Astrocyte of the spinal cord (primary cell): ENCODE data around the gene EIPR1.

Experiments used
- DNase-seq: peaks from one replicate; pipeline ENCODE4 v3.0.0; 2011; ENCODE audit warnings: low read depth, low spot score
- H3K4me3 ChIP-seq: 2 replicates; pipeline ENCODE4 v1.5.1; 2011; ENCODE audit warnings: low read depth, mild to moderate bottlenecking, low read length, moderate library complexity
- in situ Hi-C: cut with HindIII; loops from 2 replicates; pipeline ENCODE4 v1.10.0; 2017; ENCODE audit warnings: low sequenced_read_pairs
- TF ChIP-seq, protein P1 (sequence below): IDR thresholded peaks from 2 replicates; pipeline ENCODE4 v1.5.1; 2012; ENCODE audit warnings: low read depth, mild to moderate bottlenecking, low read length, inconsistent platforms

The EIPR1 gene

DNA sequence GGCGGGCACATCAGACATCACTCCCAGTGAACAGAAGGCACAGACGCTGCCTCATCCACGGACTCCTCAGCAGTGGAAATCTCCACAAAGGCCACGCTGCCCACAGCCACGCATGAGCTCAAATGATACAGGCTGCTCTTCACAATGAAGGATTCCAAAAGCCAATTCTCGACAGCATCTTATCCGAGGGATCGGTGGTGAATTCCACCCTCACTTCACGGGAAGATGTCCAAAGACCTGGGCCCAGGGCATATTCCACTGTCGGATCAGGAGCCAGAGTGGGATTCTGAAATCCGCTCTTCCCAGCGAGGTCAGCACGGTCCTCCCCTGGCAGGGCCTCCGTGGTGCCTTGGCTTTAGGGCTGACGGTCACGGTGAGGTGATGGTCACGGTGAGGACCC is 55.8 kb downstream of the EIPR1 start:
- in situ Hi-C loops, result no loop called here
- TF ChIP-seq, protein P1, sequence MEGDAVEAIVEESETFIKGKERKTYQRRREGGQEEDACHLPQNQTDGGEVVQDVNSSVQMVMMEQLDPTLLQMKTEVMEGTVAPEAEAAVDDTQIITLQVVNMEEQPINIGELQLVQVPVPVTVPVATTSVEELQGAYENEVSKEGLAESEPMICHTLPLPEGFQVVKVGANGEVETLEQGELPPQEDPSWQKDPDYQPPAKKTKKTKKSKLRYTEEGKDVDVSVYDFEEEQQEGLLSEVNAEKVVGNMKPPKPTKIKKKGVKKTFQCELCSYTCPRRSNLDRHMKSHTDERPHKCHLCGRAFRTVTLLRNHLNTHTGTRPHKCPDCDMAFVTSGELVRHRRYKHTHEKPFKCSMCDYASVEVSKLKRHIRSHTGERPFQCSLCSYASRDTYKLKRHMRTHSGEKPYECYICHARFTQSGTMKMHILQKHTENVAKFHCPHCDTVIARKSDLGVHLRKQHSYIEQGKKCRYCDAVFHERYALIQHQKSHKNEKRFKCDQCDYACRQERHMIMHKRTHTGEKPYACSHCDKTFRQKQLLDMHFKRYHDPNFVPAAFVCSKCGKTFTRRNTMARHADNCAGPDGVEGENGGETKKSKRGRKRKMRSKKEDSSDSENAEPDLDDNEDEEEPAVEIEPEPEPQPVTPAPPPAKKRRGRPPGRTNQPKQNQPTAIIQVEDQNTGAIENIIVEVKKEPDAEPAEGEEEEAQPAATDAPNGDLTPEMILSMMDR, result no peak
- DNase-seq, result no peak
- no peak overlapping the region for H3K4me3 ChIP-seq

DNA sequence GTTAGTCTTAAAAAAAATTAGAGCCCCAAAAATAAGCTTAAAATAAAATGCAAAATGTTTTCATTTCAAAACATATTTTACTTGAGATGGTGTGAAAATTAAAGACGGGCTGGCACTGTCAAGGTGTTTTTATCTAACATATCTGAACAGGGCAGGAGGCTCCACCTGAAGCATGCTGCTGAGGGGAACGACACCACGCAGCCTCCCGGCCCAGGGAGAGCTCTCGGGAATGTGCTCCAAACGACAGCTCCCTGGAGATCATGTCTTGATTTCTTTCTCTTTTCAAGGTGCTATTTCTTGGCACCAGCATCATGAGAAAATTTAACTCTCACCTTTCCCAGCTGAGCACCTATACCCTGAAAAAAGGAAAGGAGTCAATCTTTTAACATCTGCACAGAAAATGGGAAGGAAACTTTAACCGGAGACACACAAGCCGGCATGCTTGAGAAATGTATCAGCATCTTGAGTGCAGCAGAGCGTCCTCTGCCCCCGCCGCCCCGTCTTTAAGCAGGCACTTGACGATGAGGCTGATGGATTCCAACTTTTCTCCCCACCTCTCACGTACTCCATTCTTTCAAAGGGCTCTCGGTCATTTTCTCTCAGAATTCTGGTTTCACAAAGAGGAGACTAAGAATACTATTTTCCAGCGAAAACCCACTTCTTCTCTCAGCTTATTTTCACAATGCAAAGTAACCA is 56.6 kb downstream of the EIPR1 start:
- in situ Hi-C loops, result no loop called here
- no peak overlapping the region for H3K4me3 ChIP-seq
- no peak for DNase-seq
- TF ChIP-seq, protein P1, result no peak

DNA sequence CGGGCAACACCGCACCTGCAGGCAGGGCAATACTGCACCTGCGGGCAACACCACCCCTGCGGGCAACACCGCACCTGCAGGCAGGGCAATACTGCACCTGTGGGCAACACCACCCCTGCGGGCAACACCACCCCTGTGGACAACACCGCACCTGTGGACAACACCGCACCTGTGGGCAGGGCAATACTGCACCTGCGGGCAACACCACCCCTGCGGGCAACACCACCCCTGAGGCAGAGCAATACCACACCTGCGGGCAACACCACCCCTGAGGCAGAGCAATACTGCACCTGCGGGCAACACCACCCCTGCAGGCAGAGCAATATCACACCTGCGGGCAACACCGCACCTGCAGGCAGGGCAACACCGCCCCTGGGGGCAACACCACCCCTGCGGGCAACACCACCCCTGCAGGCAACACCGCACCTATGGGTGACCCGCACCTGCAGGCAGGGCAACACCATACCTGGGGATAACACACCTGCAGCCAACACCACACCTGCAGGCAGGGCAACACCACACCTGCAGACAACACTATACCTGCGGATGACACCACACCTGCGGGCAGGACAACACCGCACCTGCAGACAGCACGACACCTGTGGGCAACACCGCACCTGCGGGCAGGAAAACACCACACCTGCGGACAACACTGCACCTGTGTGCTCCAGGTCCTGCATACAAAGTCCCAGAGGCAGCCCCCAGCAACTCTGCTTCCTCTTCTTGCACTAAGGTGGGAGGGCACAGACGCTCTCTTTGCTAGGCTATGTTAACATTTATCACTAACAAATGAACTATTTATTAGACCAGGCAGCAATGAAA is 57.7 kb downstream of the EIPR1 start:
- no peak overlapping the region for H3K4me3 ChIP-seq
- in situ Hi-C loops, result no loop called here
- TF ChIP-seq, protein P1, result no peak
- DNase-seq, result no peak

DNA sequence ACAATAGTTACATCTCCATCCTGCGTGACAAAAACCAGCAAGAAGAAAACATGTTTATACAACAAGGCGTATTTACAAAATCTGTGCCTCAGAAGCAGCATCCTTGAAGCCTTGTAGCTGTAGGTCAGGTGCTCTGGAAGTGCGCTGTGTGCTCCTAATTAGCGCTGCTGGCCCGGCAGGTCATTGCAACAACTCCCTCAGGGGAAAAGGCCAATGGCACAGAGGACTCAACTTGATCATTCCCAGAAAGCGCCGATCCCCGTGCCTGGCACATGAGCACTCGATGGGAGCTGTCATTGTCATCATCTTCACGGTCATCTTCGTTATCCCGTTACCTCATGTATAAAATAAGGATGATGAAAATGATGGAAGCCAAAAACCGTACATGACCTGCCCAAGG is 58.5 kb downstream of the EIPR1 start:
- H3K4me3 ChIP-seq, result no peak overlapping the region
- no peak for DNase-seq
- TF ChIP-seq, protein P1, result no peak
- in situ Hi-C loops, result no loop called here

DNA sequence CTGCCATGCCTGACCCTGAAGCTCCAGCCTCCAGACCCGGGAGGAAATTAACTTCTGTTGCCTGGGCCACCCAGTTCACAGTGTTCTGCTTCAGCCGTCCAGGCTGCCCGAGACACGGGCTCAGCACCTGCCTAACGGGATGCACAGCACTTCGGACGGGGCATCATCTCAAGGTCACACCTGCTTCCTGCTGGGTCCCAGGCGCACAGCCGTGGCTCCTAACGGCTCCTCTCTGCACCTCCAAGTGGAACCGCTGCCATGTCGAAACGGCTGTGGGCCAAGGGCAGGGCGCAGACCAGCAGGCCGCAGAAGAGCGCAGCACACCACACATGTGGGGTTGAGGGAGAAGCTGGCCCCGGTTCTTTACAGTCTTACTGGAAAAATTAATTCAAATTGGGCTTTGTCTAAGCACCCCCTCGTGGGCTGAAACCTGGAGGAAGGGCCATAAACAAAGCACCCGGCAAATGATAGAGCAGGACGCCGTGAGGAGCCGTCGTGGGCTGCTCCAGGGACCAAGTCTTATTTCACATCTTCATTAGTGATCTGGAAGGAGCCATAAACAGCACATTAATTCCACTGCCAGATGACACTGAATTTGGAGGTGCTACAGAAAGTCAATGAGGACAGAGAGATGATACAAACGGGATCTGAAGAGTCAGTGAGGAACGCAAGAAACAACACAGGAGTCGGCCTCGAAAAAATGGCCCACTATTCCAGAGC is 59.6 kb downstream of the EIPR1 start:
- TF ChIP-seq, protein P1, result no peak
- no peak for DNase-seq
- in situ Hi-C loops, result no loop called here
- no peak overlapping the region for H3K4me3 ChIP-seq

DNA sequence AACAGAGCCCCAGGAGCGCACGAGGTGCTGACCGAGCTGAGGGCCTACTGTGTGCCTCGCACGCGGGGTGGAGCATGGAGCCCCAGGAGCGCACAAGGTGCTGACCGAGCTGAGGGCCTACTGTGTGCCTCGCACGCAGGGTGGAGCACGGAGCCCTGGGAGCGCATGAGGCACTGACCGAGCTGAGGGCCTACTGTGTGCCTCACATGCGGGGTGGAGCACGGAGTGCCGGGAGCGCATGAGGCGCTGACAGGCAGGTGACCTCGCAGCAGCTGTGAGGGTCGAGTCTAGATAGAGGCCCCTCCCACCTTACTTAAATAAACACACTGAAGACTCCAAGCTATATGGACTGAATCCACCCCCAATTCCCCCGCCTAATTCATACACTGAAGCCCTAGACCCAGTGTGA is 60.3 kb downstream of the EIPR1 start:
- TF ChIP-seq, protein P1, result no peak
- DNase-seq, result no peak
- in situ Hi-C loops, result no loop called here
- no peak overlapping the region for H3K4me3 ChIP-seq
